Panc1 (cell line): ENCODE measurements around the gene ACOD1. TPM values are rescaled to one million over a fixed set of nuclear protein-coding genes. Genes with fewer than 3 reads are reported as not detected.
"Not testable (repeated sequence)": the region's sequence is repeated elsewhere in the genome, so short reads cannot be mapped to it uniquely, and the experiment has no call there.

ENCODE experiments used
- ATAC-seq: fragments of 200-7000 bp; cut with Tn5 transposase; 2 replicates; pipeline ENCODE4 v1.9.1; 2020; ENCODE audit warnings: mild to moderate bottlenecking, moderate library complexity
- Bru-seq: library from RNA; stranded (reverse); fragments of 400-500 nt; gene quantifications from one replicate; lab custom pipeline; 2021; lab: Mats Ljungman, UMichigan
- BruChase-seq, 2 experiments: library from RNA; stranded (reverse); fragments of 400-500 nt; gene quantifications; one replicate each; lab custom pipeline; 2021; lab: Mats Ljungman, UMichigan
- BruUV-seq: library from RNA; stranded (reverse); fragments of 400-500 nt; replicated peaks from 2 replicates; lab custom pipeline; 2021; lab: Mats Ljungman, UMichigan
- CTCF ChIA-PET: fragments of 300-600 bp; sonication (Branson Sonifier 250); formaldehyde crosslinking; loops from one replicate; lab custom pipeline; 2022; ENCODE audit warnings: antibody characterized with exemption; lab: Charles Lee
- POLR2A ChIA-PET: fragments of 300-600 bp; sonication (Branson Sonifier 250); formaldehyde crosslinking; loops from one replicate; lab custom pipeline; 2022; ENCODE audit warnings: antibody characterized with exemption; lab: Charles Lee
- DNase-seq: peaks from one replicate; pipeline ENCODE4 v3.0.0-alpha.2; 2010; ENCODE audit warnings: low read depth, low spot score
- H3K27ac ChIP-seq: 2 replicates; pipeline ENCODE4 v1.5.1; 2011; ENCODE audit warnings: mild to moderate bottlenecking, low read length, inconsistent platforms
- H3K27me3 ChIP-seq: fragments of 200-500 bp; sonication (Bioruptor generic); 2 replicates; pipeline ENCODE4 v1.6.0; 2014; ENCODE audit warnings: low read length, inconsistent platforms; ENCODE audit not compliant: control insufficient read depth, insufficient read depth
- H3K36me3 ChIP-seq: fragments of 200-500 bp; sonication (Bioruptor generic); 2 replicates; pipeline ENCODE4 v1.5.1; 2014; ENCODE audit warnings: inconsistent platforms, mild to moderate bottlenecking, low read length, moderate library complexity; ENCODE audit not compliant: control insufficient read depth, insufficient read depth
- H3K4me1 ChIP-seq: 2 replicates; pipeline ENCODE4 v1.5.1; 2011; ENCODE audit warnings: inconsistent platforms, mild to moderate bottlenecking, low read length, moderate library complexity; ENCODE audit not compliant: control insufficient read depth, insufficient read depth
- H3K4me3 ChIP-seq, 2 experiments: 2 replicates each; pipeline ENCODE4 v1.5.1; 2011 to 2012; ENCODE audit warnings: low read depth in 2 of 2, low read length in 2 of 2, mild to moderate bottlenecking in 2 of 2, inconsistent platforms in 1 of 2, moderate library complexity in 1 of 2
- H3K9me3 ChIP-seq: fragments of 200-500 bp; sonication (Bioruptor generic); 2 replicates; pipeline ENCODE4 v1.5.1; 2014; ENCODE audit warnings: low read depth, mild to moderate bottlenecking, inconsistent platforms, low read length, moderate library complexity; ENCODE audit not compliant: control insufficient read depth, insufficient read depth
- CTCF ChIP-seq: fragments of 450-650 bp; IDR thresholded peaks from 2 replicates; pipeline ENCODE4 v1.5.1; 2017; ENCODE audit warnings: mild to moderate bottlenecking
- POLR2AphosphoS5 ChIP-seq: IDR thresholded peaks from 2 replicates; pipeline ENCODE4 v1.6.1; 2012; ENCODE audit warnings: mild to moderate bottlenecking, low read depth, low read length, moderate library complexity
- REST ChIP-seq, 2 experiments: IDR thresholded peaks; 2 replicates each; pipeline ENCODE4 v1.6.1; 2011 to 2012; ENCODE audit warnings: low read depth in 2 of 2, control low read depth in 1 of 2, low read length in 1 of 2, mild to moderate bottlenecking in 1 of 2, moderate library complexity in 1 of 2; ENCODE audit not compliant: insufficient read depth in 1 of 2
- SIN3A ChIP-seq: IDR thresholded peaks from 2 replicates; pipeline ENCODE4 v1.6.1; 2012; ENCODE audit warnings: low read depth, mild to moderate bottlenecking, low read length, moderate library complexity, borderline replicate concordance; ENCODE audit not compliant: insufficient read depth
- TCF7L2 ChIP-seq: IDR thresholded peaks from 2 replicates; pipeline ENCODE4 v1.6.1; 2011; ENCODE audit warnings: mild to moderate bottlenecking, low read depth, low read length, inconsistent platforms
- in situ Hi-C: cut with HindIII; loops from 2 replicates; pipeline ENCODE4 v1.10.0; 2016; ENCODE audit warnings: low sequenced_read_pairs, low pct_unique_long_range_greater_than_20kb
- intact Hi-C: fragments of 100-400 bp; cut with micrococcal nuclease; formaldehyde crosslinking; loops from one replicate; pipeline ENCODE4 v1.10.0; 2022; ENCODE audit not compliant: unreplicated experiment
- long read RNA-seq: library from polyadenylated mRNA; unstranded; transcript quantifications from one replicate; pipeline ENCODE4 v2.0.0, GENCODE V29; 2021; ENCODE audit not compliant: unreplicated experiment
- polyA plus RNA-seq: library from polyadenylated mRNA; unstranded; fragments of >200 nt; gene quantifications from one replicate; pipeline ENCODE4 v1.2.1, GENCODE V29; 2012; ENCODE audit warnings: missing spikeins; ENCODE audit not compliant: insufficient read length
- total RNA-seq: library from RNA; stranded (reverse); gene quantifications from one replicate; pipeline ENCODE4 v1.2.1, GENCODE V29; 2021; ENCODE audit not compliant: unreplicated experiment

Gene ACOD1
- not detected for total RNA-seq
- not detected for polyA plus RNA-seq
- Bru-seq, nascent RNA: not detected
- not detected for BruChase-seq, experiment 1, labeled RNA remaining after a 2-hour chase
- not detected for BruChase-seq, experiment 2, labeled RNA remaining after a 6-hour chase
- long read RNA-seq: 0 reads

- intact Hi-C loops: no loop called here
- ChIA-PET POLR2A (no interaction called here), CTCF (no interaction called here)
Observed at GRCh38 chr13:76948149-76948548, at the start of gene ACOD1. ACOD1 (plus strand) TSS chr13:76948511; CDS start chr13:76948559, 48 bp downstream.

GRCh38 chr13:76899066-76899465, 49.2 kb upstream of the ACOD1 start:
- intact Hi-C loops, H3K4me1 ChIP-seq, H3K27ac ChIP-seq, CTCF ChIA-PET, POLR2A ChIA-PET, H3K9me3 ChIP-seq, ATAC-seq, H3K36me3 ChIP-seq, H3K4me3 ChIP-seq, H3K27me3 ChIP-seq, BruUV-seq, in situ Hi-C loops, DNase-seq: not testable (repeated sequence)

More at GRCh38 chr13:76948149-76948548, at the start of gene ACOD1:
- ATAC-seq (no peak), DNase-seq (no peak)
- no peak within 1 kb of the TSS for H3K27ac ChIP-seq
- H3K36me3 ChIP-seq: no peaks in the 10 kb centered on the region
- no peak within 1 kb of the TSS for H3K4me3 ChIP-seq
- no peaks in the 10 kb centered on the region for H3K27me3 ChIP-seq
- H3K9me3 ChIP-seq: no peaks in the 10 kb centered on the region
- TF ChIP-seq SIN3A (no peak), TCF7L2 (no peak), CTCF (no peak), POLR2AphosphoS5 (no peak), REST (IDR thresholded peaks at IDR 0.05; ENCODE audit: insufficient read depth in 1 of 2, low read depth in 2 of 2, low read length in 1 of 2) (no peak)
- in situ Hi-C loops: no loop called here
- BruUV-seq: no TSS peak
- no peaks in the 10 kb centered on the region for H3K4me1 ChIP-seq

GRCh38 chr13:76903544-76904162, 44.7 kb upstream of the ACOD1 start:
- Histone ChIP-seq H3K4me3 (no peak overlapping the region), H3K36me3 (no peaks in the 10 kb centered on the region), H3K4me1 (no peaks in the 10 kb centered on the region), H3K9me3 (no peaks in the 10 kb centered on the region), H3K27ac (no peak overlapping the region), H3K27me3 (no peaks in the 10 kb centered on the region)
- POLR2A ChIA-PET: no interaction called here
- intact Hi-C loops (loop anchor here (2.0 to 10.0 kb wide), 4 partner anchors 431 to 1206 kb away; no protein-coding TSS in a partner anchor), in situ Hi-C loops (no loop called here)
- no peak for ATAC-seq
- TF ChIP-seq SIN3A (no peak), CTCF (peak; percentile 87), REST (IDR thresholded peaks at IDR 0.05; ENCODE audit: insufficient read depth in 1 of 2, low read depth in 2 of 2, low read length in 1 of 2) (no peak), POLR2AphosphoS5 (no peak)
- CTCF ChIA-PET: interaction anchor here (0.5 kb wide), 1 partner anchor 664 kb away, joined by 3 read pairs; no protein-coding TSS in a partner anchor
- peak; percentile 67 for DNase-seq
- BruUV-seq: no TSS peak
